Smooth muscle cell (in vitro differentiated cells): Measurements from ENCODE around the gene GNG3. TPM values are rescaled to one million over a fixed set of nuclear protein-coding genes. Genes with fewer than 3 reads are reported as not detected.
A peak's percentile ranks its signal among the peaks of the same experiment; 100 is the strongest.

Source experiments
- DNase-seq: peaks from one replicate; lab custom pipeline; 2025; ENCODE audit not compliant: unreplicated experiment; lab: John Stamatoyannopoulos, UW
- H2AFZ ChIP-seq: fragments of 200-600 bp; sonication (generic); 2 replicates; pipeline ENCODE4 v1.6.0; 2016; ENCODE audit warnings: antibody characterized with exemption, low read depth, mild to moderate bottlenecking
- H3F3A ChIP-seq: fragments of 200-600 bp; sonication (generic); 2 replicates; pipeline ENCODE4 v1.6.0; 2017; ENCODE audit warnings: antibody characterized with exemption, low read depth
- H3K27ac ChIP-seq: fragments of 200-600 bp; sonication (generic); 2 replicates; pipeline ENCODE4 v1.5.1; 2016; ENCODE audit warnings: low read depth, mild to moderate bottlenecking
- H3K27me3 ChIP-seq: fragments of 200-600 bp; sonication (generic); 2 replicates; pipeline ENCODE4 v1.6.1; 2016; ENCODE audit warnings: low read depth, mild to moderate bottlenecking
- H3K36me3 ChIP-seq: fragments of 200-600 bp; sonication (generic); 2 replicates; pipeline ENCODE4 v1.5.1; 2016; ENCODE audit warnings: low read depth
- H3K4me1 ChIP-seq: fragments of 200-600 bp; sonication (generic); 2 replicates; pipeline ENCODE4 v1.5.1; 2016; ENCODE audit warnings: low read depth
- H3K4me2 ChIP-seq: fragments of 200-600 bp; sonication (generic); 2 replicates; pipeline ENCODE4 v1.6.0; 2016; ENCODE audit warnings: mild to moderate bottlenecking
- H3K4me3 ChIP-seq: fragments of 200-600 bp; sonication (generic); 2 replicates; pipeline ENCODE4 v1.5.1; 2016; ENCODE audit warnings: mild to moderate bottlenecking
- H3K79me2 ChIP-seq: fragments of 200-600 bp; sonication (generic); 2 replicates; pipeline ENCODE4 v1.6.0; 2016; ENCODE audit warnings: low read depth, mild to moderate bottlenecking
- H3K9ac ChIP-seq: fragments of 200-600 bp; sonication (generic); 2 replicates; pipeline ENCODE4 v1.6.0; 2016; ENCODE audit warnings: low read depth
- H3K9me3 ChIP-seq: fragments of 200-600 bp; sonication (generic); replicated peaks from 2 replicates; pipeline ENCODE4 v1.5.1; 2016; ENCODE audit warnings: low read depth
- H4K20me1 ChIP-seq: fragments of 200-600 bp; sonication (generic); 2 replicates; pipeline ENCODE4 v1.6.0; 2016; ENCODE audit warnings: low read depth
- CTCF ChIP-seq: fragments of 200-600 bp; sonication (generic); IDR thresholded peaks from 2 replicates; pipeline ENCODE4 v1.5.1; 2017; ENCODE audit warnings: borderline replicate concordance, mild to moderate bottlenecking, antibody characterized with exemption; ENCODE audit not compliant: insufficient read depth, poor library complexity, severe bottlenecking
- WGBS: methylation state at CpG from one replicate; pipeline ENCODE4 v1.1.7; 2016; ENCODE audit warnings: low lambda C conversion rate; 5-methylcytosine and 5-hydroxymethylcytosine counted together
- polyA plus RNA-seq: library from polyadenylated mRNA; unstranded; fragments of >200 nt; fragmentation: Nextera tagmentation; extraction: Ambion mirVana; gene quantifications from 2 replicates; pipeline ENCODE4 v1.2.1, GENCODE V29; 2016
- total RNA-seq: library from RNA; depleted of rRNA; stranded (reverse); fragments of >200 nt; gene quantifications from 2 replicates; pipeline ENCODE4 v1.2.3, GENCODE V29; 2014

GNG3 gene
- total and polyA plus RNA-seq, 2 experiments from 2014 or later, result 0.18 TPM; not detected in 1

DNA sequence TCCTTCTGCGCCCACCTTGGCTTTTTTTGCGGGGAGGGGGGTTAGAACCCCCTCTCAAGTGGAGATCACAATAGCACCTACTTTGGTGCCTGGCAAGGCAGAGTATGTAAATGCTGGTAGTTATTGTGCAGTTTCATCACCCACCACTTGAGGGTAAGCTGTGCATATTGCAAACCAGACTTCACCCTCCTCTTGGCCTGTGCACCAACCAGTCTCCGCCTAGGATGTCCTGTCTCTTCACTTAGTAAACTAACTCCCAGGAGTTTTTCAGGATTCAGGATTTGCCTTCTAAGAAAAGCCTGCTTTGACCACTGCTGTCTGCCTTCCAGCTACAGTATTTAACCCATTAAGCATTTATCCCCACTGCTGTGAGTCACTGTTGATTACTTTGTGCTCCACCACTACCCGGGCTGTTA lies 26.6 kb upstream of the GNG3 start:
- H3F3A ChIP-seq, result peaks cover 27% of the 10 kb centered on the region
- H3K4me2 ChIP-seq, result no peak overlapping the region
- H4K20me1 ChIP-seq, result no peaks in the 10 kb centered on the region
- no peak for DNase-seq
- H3K27me3 ChIP-seq, result no peaks in the 10 kb centered on the region
- H3K27ac ChIP-seq, result peak overlapping the region; percentile 20
- peaks cover 7% of the 10 kb centered on the region for H3K4me1 ChIP-seq
- no peak overlapping the region for H3K9ac ChIP-seq
- H3K9me3 ChIP-seq, result no peaks in the 10 kb centered on the region
- no peak overlapping the region for H3K4me3 ChIP-seq
- WGBS, result 60% methylated on average over 4 of the region's 4 CpGs
- TF ChIP-seq CTCF, result peak; percentile 27
- H3K36me3 ChIP-seq, result no peaks in the 10 kb centered on the region
- H3K79me2 ChIP-seq, result peaks cover 21% of the 10 kb centered on the region
- peak overlapping the region; percentile 20 for H2AFZ ChIP-seq

- Histone ChIP-seq H3K27me3 (no peaks in the 10 kb centered on the region), H3K9me3 (no peaks in the 10 kb centered on the region), H4K20me1 (no peaks in the 10 kb centered on the region), H3F3A (peaks cover 15% of the 10 kb centered on the region), H3K9ac (no peak overlapping the region), H2AFZ (no peak overlapping the region), H3K36me3 (no peaks in the 10 kb centered on the region), H3K27ac (no peak overlapping the region), H3K79me2 (peaks cover 13% of the 10 kb centered on the region), H3K4me1 (peaks cover 7% of the 10 kb centered on the region), H3K4me2 (no peak overlapping the region), H3K4me3 (no peak overlapping the region)
- no peak for TF ChIP-seq CTCF
- no peak for DNase-seq
- 94% methylated on average over 7 of the region's 7 CpGs for WGBS
Observed at GRCh38 chr11:62682518-62682917, 25.0 kb upstream of the GNG3 start.

GRCh38 chr11:62687508-62688396 lies 19.7 kb upstream of the GNG3 start:
- Histone ChIP-seq H2AFZ (no peak overlapping the region), H3K4me1 (no peaks in the 10 kb centered on the region), H3K79me2 (no peaks in the 10 kb centered on the region), H3K4me2 (no peak overlapping the region), H3K9me3 (no peaks in the 10 kb centered on the region), H3K4me3 (no peak overlapping the region), H3F3A (no peaks in the 10 kb centered on the region), H3K36me3 (no peaks in the 10 kb centered on the region), H3K27me3 (no peaks in the 10 kb centered on the region), H3K27ac (no peak overlapping the region), H4K20me1 (no peaks in the 10 kb centered on the region), H3K9ac (no peak overlapping the region)
- no peak for DNase-seq
- no peak for TF ChIP-seq CTCF
- WGBS, result 88% methylated on average over 73 of the region's 74 CpGs

- H3K79me2 ChIP-seq, result no peaks in the 10 kb centered on the region
- no peak for DNase-seq
- no peaks in the 10 kb centered on the region for H3K27me3 ChIP-seq
- H3F3A ChIP-seq, result no peaks in the 10 kb centered on the region
- H2AFZ ChIP-seq, result no peak overlapping the region
- WGBS, result 43% methylated on average over 1 of the region's 1 CpG
- H3K9ac ChIP-seq, result no peak overlapping the region
- H3K36me3 ChIP-seq, result no peaks in the 10 kb centered on the region
- H3K4me2 ChIP-seq, result no peak overlapping the region
- H3K4me3 ChIP-seq, result no peak overlapping the region
- no peaks in the 10 kb centered on the region for H4K20me1 ChIP-seq
- TF ChIP-seq CTCF, result no peak
- no peak overlapping the region for H3K27ac ChIP-seq
- no peaks in the 10 kb centered on the region for H3K4me1 ChIP-seq
- no peaks in the 10 kb centered on the region for H3K9me3 ChIP-seq
Observed at GRCh38 chr11:62688491-62688890, 19.0 kb upstream of the GNG3 start.
